ENCODE measurements around the gene KCND3.

- TF ChIP-seq GATA3 (IDR thresholded peaks at IDR 0.05; ENCODE audit: low read depth, low read length) (no peak), GATA2 (IDR thresholded peaks at IDR 0.05; ENCODE audit: low read depth, low read length) (no peak)
These were observed 28.5 kb downstream of the KCND3 start for GRCh38 chr1:111961016-111961415.
